Upper lobe of left lung (tissue), 6 donors: ENCODE data around the gene ZSWIM6. TPM values are rescaled to one million over a fixed set of nuclear protein-coding genes. Genes with fewer than 3 reads are reported as not detected.

Source experiments
- ATAC-seq, 2 donors: fragments of 200-7000 bp; cut with Tn5 transposase; one replicate each; pipeline ENCODE4 v1.9.1; 2022; ENCODE audit warnings: mild to moderate bottlenecking in 2 of 2, moderate library complexity in 2 of 2; ENCODE audit not compliant: low FRiP score in 2 of 2
- DNase-seq, 2 donors: peaks; one replicate each; pipeline ENCODE4 v3.0.0-alpha.2; 2019 to 2020
- H3K27ac ChIP-seq, 4 donors: fragments of 200-600 bp; sonication (generic); one replicate each; pipeline ENCODE4 v1.5.1; 2016 to 2019
- H3K27me3 ChIP-seq, 4 donors: fragments of 200-600 bp; sonication (generic); one replicate each; pipeline ENCODE4 v1.5.1; 2017 to 2019
- H3K36me3 ChIP-seq, 4 donors: fragments of 200-600 bp; sonication (generic); one replicate each; pipeline ENCODE4 v1.5.1; 2016 to 2019
- H3K4me1 ChIP-seq, 4 donors: fragments of 200-600 bp; sonication (generic); one replicate each; pipeline ENCODE4 v1.5.1; 2018 to 2019
- H3K4me3 ChIP-seq, 4 donors: fragments of 200-600 bp; sonication (generic); one replicate each; pipeline ENCODE4 v1.5.1; 2017 to 2019; ENCODE audit warnings: mild to moderate bottlenecking in 2 of 4, moderate library complexity in 1 of 4
- H3K9me3 ChIP-seq, 4 donors: fragments of 200-600 bp; sonication (generic); one replicate each; pipeline ENCODE4 v1.5.1; 2018 to 2019
- EP300 ChIP-seq, 4 donors: sonication (generic); formaldehyde crosslinking; IDR thresholded peaks; one replicate each; pipeline ENCODE4 v1.5.1; 2017; ENCODE audit warnings: antibody characterized with exemption in 4 of 4, control low read depth in 2 of 4
- POLR2A ChIP-seq, 4 donors: fragments of 450-650 bp; IDR thresholded peaks; one replicate each; pipeline ENCODE4 v1.5.1; 2016 to 2017; ENCODE audit warnings: antibody characterized with exemption in 4 of 4, mild to moderate bottlenecking in 2 of 4
- POLR2AphosphoS5 ChIP-seq, 2 donors: sonication (generic); formaldehyde crosslinking; IDR thresholded peaks; one replicate each; pipeline ENCODE4 v1.5.1; 2017; ENCODE audit warnings: antibody characterized with exemption in 2 of 2
- WGBS, 2 donors: methylation state at CpG; one replicate each; pipeline ENCODE4 v1.1.5; 2017 to 2018; 5-methylcytosine and 5-hydroxymethylcytosine counted together
- total RNA-seq, 6 donors: library from RNA; depleted of rRNA in 4 of 6; stranded (reverse); fragments of >200 nt in 4 of 6; gene quantifications; one replicate each; pipeline versions ENCODE4 v1.1.0 to v1.2.1, GENCODE V29; 2016 to 2021
- TF ChIP-seq, protein P1 (sequence below), 6 experiments: fragments of 450-650 bp in 4 of 6; fragments of 200-600 bp in 2 of 6; sonication (generic) in 2 of 6; IDR thresholded peaks; one replicate each; pipeline ENCODE4 v1.5.1; 2016 to 2019; ENCODE audit warnings: antibody characterized with exemption in 6 of 6
- donor health status: DM: no; HTN: no; CAD: no; lungs with moderate emphysema.
- donor health status: DM: no; HTN: yes; CAD: no; lungs with severe emphysema.

The ZSWIM6 gene
- total RNA-seq: 10 to 100 TPM; 10.5 to 22.3 (median 15.7) TPM

GRCh38 chr5:61331407-61332357 is at the start of gene ZSWIM6:
ZSWIM6 (plus strand) TSS chr5:61332258; CDS start chr5:61332273, 15 bp downstream.
- no peaks in the 10 kb centered on the region for H3K27me3 ChIP-seq

DNA sequence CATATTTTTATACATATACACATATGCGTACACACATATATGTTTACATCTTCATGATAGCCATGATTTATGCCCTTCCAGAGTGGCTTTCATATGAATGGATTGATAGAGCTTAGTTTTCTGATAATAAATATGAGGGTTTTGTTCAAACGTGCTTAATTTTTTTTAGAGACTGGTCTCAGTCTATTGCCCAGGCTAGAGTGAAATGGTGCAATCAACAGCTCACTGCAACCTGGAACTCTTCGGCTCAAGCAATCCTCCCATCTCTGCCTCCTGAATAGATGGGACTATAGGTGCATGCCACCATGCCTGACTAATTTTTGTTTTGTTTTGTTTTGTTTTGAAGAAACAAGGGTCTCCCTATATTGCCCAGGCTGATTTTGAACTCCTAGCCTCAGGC is 48.6 kb upstream of the ZSWIM6 start:
- Histone ChIP-seq H3K4me3 (no peak overlapping the region), H3K36me3 (no peaks in the 10 kb centered on the region), H3K4me1 (peaks cover 5 to 16% (median 9%) of the 10 kb centered on the region in 4 donors), H3K9me3 (no peaks in the 10 kb centered on the region), H3K27me3 (no peaks in the 10 kb centered on the region), H3K27ac (no peak overlapping the region)
- no peak for DNase-seq
- ATAC-seq: no peak
- TF ChIP-seq, protein P1, sequence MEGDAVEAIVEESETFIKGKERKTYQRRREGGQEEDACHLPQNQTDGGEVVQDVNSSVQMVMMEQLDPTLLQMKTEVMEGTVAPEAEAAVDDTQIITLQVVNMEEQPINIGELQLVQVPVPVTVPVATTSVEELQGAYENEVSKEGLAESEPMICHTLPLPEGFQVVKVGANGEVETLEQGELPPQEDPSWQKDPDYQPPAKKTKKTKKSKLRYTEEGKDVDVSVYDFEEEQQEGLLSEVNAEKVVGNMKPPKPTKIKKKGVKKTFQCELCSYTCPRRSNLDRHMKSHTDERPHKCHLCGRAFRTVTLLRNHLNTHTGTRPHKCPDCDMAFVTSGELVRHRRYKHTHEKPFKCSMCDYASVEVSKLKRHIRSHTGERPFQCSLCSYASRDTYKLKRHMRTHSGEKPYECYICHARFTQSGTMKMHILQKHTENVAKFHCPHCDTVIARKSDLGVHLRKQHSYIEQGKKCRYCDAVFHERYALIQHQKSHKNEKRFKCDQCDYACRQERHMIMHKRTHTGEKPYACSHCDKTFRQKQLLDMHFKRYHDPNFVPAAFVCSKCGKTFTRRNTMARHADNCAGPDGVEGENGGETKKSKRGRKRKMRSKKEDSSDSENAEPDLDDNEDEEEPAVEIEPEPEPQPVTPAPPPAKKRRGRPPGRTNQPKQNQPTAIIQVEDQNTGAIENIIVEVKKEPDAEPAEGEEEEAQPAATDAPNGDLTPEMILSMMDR (IDR thresholded peaks at IDR 0.05): no peak
- TF ChIP-seq EP300 (IDR thresholded peaks at IDR 0.05): no peak
- TF ChIP-seq POLR2A (IDR thresholded peaks at IDR 0.05): no peak
- TF ChIP-seq POLR2AphosphoS5 (IDR thresholded peaks at IDR 0.05): no peak
- 88 to 95% methylated on average over 3 of the region's 3 CpGs for WGBS, 2 donors

More at GRCh38 chr5:61331407-61332357, at the start of gene ZSWIM6:
- ATAC-seq: peak; percentile 90 to 98
- Histone ChIP-seq H3K4me1 (peaks cover 29 to 51% (median 39%) of the 10 kb centered on the region in 4 donors), H3K4me3 (peak within 1 kb of the TSS; percentile 59 to 84 (median 78)), H3K36me3 (no peaks in the 10 kb centered on the region), H3K27ac (peak within 1 kb of the TSS; percentile 93 to 97 (median 94)), H3K9me3 (no peaks in the 10 kb centered on the region)
- peak; percentile 99 for DNase-seq
- WGBS, 2 donors: 1 to 2% methylated on average over 8 to 52 of the region's 91 CpGs
- TF ChIP-seq POLR2A (IDR thresholded peaks at IDR 0.05): peak in 3 of 4 donors; percentile 90 to 98 (median 93)
- peak in 1 of 4 donors; percentile 85 for TF ChIP-seq EP300 (IDR thresholded peaks at IDR 0.05)
- TF ChIP-seq, protein P1 (IDR thresholded peaks at IDR 0.05): peak in 1 of 6 experiments; percentile 10
- TF ChIP-seq POLR2AphosphoS5 (IDR thresholded peaks at IDR 0.05): peak; percentile 99 to 100

DNA sequence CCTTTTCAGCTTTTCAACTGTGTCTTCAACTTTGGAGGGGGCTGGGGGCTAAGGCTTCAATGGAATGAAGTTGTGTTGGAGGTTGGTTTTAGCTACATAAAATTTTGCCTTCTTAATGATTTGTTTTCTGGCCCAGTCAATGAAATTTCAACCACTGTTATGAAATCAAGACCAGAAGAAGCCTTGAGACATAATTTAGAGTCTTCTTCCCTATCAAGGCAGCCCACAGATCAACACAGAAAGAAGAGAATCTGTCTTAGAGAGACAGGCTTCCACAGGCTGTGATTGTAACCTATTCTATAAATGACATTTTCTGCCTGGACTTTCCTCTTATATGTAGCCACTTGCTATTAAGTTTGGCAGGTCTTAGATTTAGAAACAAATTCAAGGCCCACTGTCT is 46.5 kb upstream of the ZSWIM6 start:
- DNase-seq: no peak
- no peak for TF ChIP-seq POLR2AphosphoS5 (IDR thresholded peaks at IDR 0.05)
- TF ChIP-seq POLR2A (IDR thresholded peaks at IDR 0.05): no peak
- TF ChIP-seq EP300 (IDR thresholded peaks at IDR 0.05): no peak
- TF ChIP-seq, protein P1 (IDR thresholded peaks at IDR 0.05): no peak
- no peaks in the 10 kb centered on the region for H3K27me3 ChIP-seq
- ATAC-seq: no peak
- H3K4me1 ChIP-seq: peaks cover 6 to 20% (median 16%) of the 10 kb centered on the region in 4 donors
- H3K36me3 ChIP-seq: no peaks in the 10 kb centered on the region
- no peak overlapping the region for H3K27ac ChIP-seq
- H3K9me3 ChIP-seq: no peaks in the 10 kb centered on the region
- H3K4me3 ChIP-seq: no peak overlapping the region

DNA sequence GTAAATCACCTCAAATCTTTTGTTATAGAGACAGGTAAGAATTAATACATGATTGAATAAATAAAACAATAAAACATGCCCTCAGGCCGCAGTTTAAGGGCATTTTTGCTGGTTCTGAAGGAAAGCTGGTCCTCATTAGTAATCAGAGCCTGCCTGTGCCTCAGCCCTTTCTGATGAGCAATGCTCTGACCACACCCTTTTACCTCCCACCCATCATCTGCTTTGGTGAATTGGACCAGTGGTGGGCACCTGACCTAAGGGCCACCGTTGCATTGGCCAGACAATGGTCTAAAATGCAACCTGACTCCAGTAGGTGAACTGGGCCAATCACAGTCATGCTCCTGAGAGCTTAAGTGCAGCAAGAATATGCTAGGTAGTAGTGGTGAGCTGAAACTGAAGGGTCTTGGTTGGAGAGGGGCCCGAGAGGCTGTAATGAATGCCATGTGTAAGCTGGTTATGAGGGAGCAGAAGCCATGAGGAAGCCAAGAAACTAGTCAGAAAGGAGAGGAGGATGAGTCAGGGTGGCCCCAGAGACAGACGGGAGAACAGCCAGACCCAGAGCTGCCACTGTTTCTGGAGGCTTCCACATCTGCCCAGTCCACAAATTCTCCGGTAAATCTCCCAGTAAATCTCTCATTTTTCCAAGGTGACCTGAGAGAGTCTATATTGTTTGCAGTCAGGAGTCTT is 45.5 kb upstream of the ZSWIM6 start:
- H3K27me3 ChIP-seq: no peaks in the 10 kb centered on the region
- H3K4me1 ChIP-seq: peaks cover 5 to 20% (median 13%) of the 10 kb centered on the region in 4 donors
- 87 to 95% methylated on average over 4 to 5 of the region's 5 CpGs for WGBS, 2 donors
- H3K9me3 ChIP-seq: no peaks in the 10 kb centered on the region
- DNase-seq: no peak
- H3K4me3 ChIP-seq: no peak overlapping the region
- H3K27ac ChIP-seq: peak overlapping the region in 1 of 4 donors; percentile 0
- TF ChIP-seq, protein P1 (IDR thresholded peaks at IDR 0.05): no peak
- TF ChIP-seq POLR2A (IDR thresholded peaks at IDR 0.05) (no peak), EP300 (IDR thresholded peaks at IDR 0.05) (no peak), POLR2AphosphoS5 (IDR thresholded peaks at IDR 0.05) (no peak)
- ATAC-seq: peak in 1 of 2 donors; percentile 84
- H3K36me3 ChIP-seq: no peaks in the 10 kb centered on the region
